ENCODE results near the gene EIF3F.
A peak's percentile ranks its signal among the peaks of the same experiment; 100 is the strongest.
"Not testable (repeated sequence)": the region's sequence is repeated elsewhere in the genome, so short reads cannot be mapped to it uniquely, and the experiment has no call there.

EIF3F gene

DNA sequence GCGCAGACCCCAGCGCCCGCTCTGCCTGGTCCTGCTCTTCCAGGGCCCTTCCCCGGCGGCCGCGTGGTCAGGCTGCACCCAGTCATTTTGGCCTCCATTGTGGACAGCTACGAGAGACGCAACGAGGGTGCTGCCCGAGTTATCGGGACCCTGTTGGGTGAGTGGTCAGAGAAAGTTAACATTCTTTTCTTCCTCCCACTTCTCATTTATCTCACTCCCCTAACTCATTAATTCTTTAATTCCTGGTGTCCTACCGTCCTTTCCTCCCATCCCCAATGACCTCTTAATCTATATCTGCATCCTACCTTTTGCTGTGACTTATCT is 385 bp downstream of the EIF3F start:
- not testable (repeated sequence) for DNase-seq

DNA sequence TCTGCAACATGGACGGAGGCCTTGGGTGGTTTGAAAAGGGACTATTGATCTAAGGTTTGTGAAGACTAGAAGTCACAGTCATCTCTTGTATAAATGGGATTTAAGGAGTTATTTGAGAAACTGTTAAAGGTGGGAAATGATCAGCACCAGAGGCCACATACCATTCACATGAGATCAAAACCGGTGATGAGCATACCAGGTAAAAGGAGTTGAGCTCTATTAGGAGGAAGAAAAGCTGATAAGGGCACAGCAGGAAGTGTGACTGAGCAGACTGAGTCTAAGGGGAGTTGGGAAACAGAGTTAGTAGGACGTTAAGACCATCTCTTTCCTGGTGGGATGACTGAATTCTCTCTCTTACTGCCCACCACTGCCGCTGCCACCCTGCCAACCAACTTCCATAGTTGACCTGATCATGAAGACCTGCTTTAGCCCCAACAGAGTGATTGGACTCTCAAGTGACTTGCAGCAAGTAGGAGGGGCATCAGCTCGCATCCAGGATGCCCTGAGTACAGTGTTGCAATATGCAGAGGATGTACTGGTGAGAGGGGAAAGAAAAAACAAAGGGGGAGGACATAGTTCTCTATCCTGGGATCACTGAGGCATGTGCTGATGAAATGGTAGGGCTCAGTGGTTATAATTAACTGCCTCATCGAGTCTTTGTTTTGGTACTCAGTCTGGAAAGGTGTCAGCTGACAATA is 7.6 kb downstream of the EIF3F start:
- no peak for DNase-seq

DNA sequence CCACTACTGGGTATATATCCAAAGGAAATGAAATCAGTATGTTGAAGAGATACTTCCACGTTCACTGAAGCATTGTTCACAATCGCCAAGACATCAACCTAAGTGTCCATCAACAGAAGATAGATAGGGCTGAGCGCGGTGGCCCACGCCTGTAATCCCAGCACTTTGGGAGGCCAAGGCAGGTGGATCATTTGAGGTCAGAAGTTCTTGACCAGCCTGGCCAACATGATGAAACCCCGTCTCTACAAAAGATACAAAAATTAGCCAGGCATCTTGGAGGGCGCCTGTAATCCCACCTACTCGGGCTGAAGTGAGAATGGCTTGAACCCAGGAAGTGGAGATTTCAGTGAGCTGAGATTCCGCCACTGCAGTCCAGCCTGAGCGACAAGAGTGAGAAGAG is 12.7 kb downstream of the EIF3F start:
- DNase-seq: no peak

DNA sequence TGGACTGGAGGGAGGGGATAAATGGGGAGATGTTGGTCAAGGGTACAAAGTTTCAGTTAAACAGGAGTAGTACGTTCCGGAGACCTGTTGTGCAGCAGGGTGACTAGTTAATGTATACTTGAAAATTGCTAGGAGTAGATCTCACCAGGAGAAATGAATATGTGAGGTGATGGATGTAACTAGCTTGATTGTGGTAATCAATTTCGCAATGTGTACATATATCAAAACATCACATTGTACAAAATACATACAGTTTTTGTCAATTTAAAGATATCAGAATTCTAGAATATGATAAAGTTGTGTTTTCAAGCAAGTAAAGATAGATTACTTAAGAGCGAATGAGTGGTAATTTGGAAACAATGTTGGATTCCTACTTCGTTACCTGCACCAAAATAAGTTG is 13.3 kb downstream of the EIF3F start:
- DNase-seq: no peak

DNA sequence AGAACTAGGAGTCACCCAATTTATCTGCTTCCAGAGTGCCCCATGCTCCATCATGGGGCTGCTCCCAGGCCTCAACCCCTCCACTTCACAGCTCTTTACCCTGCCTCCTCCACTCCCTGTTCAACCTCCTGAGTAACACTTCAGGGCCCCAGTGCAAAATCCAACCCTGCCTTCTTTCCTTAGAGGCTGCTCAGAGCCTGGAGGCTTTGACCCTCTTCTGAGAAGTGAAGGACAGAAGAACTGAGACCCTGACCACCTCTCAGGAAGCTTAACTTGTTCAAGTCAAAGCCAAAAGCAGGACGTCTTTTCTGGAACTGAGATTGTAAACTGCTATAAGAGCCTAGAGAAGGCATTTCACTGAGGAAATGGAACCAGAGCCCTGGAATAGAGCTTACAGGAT is 15.5 kb downstream of the EIF3F start:
- no peak for DNase-seq

DNA sequence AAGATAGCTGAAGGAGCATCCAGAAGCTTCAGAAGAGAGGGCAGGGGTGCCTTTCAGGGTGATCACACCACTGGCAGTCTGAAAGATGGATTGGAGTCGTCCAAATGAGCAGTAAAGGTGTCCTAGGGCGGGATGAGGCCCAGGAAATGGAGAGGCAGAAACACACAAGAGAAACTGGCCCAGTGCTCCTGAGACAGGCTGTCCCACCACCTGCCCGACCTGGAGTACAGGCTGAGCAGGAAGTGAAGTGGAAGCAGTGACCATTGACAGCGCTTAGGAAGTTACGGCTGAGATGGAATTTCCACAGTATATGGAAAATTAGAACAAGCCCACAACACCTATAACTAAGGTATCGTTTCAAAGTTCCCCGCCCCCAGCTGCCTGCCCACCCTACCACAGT is 16.1 kb downstream of the EIF3F start:
- DNase-seq: no peak

DNA sequence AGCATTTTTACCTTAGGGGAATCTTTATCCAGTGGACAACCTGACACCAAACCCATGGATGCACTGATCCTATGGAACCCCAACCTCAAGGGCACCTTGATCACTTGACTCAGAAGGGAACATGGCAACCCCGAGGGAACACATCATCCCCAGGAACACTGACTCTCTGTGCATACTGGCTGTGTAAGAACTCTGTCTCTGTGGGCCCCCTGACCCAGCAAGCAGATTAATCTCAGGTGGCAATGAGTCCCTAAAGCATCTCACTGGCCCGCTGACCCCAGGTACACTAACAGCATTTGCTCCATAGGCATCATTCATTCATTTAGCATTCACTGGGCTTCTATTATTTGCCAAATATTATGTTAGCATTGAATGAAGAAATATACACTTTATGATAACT is 16.9 kb downstream of the EIF3F start:
- no peak for DNase-seq

DNA sequence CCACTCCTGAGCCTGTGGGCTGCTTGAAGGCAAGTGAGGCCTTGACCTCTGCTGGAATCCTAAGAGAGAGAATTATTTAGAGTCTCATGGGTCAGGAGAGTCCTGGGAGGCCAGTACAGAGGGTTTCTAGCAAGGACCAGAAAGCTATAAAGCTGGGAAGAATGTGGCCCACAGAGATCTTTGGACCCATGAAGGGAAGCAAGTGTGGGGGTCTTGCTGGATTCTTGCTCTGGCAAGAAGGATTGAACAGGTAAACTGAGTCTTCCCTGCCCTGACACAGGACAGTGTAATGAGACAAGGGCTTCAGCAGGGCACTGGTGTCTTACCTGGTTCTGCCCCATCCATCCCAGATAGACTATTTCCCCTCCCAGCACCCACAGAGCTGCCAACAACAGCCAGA is 18.4 kb downstream of the EIF3F start:
- no peak for DNase-seq

DNA sequence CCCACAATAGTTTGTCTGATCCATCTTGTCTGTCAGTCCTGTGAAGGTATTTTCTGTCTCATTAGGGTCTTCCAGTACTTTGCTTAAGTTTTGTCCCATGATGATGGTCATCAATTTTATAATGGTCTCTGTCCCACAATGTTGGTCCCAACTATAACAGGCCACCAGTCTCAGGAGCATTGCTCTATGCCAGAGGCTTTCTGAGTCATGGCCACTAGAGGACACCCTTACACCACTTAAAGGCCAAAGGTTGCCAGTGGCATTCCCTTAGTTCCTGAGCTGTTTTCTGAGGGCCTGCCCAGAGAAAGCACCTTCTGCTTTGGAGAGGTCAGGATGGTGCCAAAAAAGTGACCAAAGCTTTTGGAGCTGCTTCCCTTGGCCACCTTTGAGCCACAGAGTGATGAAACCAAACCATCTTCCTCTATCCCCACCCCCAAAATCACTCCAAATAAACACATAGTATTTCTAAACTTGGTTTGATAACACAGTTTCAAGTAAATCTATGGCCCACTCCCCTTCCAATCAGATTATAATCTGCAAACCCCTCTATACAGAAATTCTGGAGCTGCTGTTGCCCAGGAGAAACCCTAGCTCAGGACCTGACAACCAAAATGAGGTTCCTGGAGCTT is 19.3 kb downstream of the EIF3F start:
- peak in 39 of 56 donors; percentile 6 to 72 (median 28) for DNase-seq

DNA sequence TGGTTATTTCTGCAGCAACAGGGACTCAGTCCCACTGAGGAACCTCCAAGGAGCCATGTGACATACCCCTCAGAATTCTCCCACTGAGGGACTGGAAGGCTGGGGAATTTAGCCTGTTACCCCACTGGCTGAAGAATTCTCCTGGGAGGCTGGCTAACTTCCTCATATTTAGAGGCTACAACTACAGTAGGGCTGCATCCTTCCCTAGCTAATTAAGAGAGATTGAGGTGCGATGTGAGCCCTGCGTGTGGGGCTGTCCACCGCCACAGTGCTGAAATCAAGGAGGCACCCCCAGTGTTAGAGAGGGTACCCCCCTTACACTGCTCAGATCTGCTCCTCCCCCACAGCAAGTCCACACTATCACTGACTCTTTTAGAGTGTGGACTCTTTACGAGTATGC is 21.1 kb downstream of the EIF3F start:
- no peak for DNase-seq

DNA sequence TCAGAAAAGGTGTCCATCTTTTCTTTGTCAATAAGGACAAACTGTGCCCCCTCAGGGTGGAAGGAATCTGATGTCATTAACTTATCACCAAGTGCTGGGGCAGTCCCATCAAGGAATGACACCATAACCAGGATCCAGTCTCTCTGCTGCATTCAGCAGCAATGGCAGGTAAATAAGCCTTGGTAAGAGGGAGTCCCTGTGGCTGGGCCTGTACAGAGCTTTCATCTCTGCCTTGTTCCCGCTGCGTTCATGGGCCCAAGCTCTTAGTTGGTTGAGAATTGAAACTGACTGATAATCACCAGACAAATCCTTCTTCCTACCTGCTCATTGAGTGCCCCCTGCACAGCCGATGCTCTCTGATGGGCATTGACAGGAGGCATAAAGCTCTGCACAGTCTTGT is 22.7 kb downstream of the EIF3F start:
- no peak for DNase-seq

DNA sequence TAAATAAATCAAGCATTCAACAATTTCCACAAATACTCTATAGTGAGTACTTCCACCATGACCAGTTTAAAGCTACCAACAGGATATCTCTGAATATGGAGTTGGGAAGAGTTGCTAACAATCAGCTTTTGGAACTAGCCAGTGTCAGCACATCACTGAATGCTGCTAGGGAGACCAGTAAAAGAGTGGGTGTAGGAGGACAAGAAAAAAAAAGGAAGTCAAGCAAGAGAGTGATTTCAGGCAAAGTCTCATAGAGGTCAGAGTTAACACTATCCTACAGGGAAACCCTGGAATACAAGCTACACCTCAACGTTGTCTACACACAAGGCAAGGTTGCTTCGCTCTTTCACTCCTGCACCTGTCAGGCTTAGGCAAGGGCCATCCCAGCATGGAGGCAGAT is 24.2 kb downstream of the EIF3F start:
- no peak for DNase-seq

DNA sequence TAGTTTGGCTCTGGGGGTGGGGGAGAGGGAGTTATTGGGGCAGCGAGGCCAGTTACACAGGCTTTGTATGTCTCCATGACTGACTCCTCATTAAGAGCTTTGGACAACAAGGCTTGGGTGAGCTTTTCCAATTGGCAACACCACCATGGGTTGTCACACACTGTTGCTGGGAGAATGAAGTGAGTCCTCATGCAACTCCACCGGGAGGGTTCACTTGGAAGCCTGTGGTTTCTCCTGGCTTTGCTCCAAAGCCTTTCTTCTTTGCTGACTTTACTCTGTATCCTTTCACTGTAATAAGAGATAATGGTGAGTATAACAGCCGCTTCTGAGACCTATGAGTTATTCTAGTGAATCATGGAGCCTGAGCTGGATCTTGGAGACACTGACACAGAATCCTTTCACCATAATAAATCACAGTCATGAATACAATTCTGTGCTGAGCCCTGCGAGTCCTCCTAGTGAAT is 24.9 kb downstream of the EIF3F start:
- peak in 7 of 56 donors; percentile 20 to 66 (median 33) for DNase-seq

DNA sequence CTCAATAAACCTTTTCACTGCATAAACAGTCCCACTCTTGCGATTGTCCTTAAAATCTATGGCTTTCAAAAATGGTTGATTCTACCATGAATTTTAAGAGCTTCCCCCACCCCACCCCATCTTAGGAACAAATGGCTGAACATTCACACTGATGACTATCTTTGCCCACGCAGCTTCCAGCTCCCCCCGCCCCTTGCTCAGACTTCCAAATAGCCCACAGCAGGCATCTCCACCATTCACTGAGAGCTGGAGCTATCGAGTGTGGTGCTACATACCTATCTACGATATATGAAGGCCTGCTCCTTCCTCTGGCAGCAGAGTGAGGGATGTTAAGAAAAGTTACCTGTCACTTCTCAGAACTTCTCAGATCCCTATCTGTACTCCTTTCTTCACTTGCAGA is 26.7 kb downstream of the EIF3F start:
- DNase-seq: no peak

DNA sequence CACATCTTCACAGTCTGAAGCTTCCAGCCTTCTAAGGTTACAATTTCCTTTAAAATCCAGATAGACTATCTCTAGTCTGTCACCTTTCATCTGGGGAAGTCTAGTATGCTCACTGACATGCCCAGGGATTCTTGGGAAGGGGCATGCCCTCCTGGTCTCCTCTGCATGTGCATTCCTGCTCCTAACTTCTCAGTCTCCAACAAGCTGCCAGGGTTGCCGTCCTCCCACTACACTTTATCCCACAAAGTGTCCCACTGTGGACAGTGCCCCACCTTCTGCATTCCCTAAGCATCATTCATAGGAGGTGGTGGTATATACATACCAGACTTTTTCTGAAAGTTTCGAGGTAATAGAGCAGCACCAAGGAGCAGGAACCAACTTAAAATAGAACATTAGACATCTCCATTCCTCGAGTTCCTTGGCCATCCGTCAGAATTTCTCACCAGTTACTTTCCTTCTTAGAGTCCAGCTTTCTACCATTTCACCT is 28.7 kb downstream of the EIF3F start:
- DNase-seq: no peak

DNA sequence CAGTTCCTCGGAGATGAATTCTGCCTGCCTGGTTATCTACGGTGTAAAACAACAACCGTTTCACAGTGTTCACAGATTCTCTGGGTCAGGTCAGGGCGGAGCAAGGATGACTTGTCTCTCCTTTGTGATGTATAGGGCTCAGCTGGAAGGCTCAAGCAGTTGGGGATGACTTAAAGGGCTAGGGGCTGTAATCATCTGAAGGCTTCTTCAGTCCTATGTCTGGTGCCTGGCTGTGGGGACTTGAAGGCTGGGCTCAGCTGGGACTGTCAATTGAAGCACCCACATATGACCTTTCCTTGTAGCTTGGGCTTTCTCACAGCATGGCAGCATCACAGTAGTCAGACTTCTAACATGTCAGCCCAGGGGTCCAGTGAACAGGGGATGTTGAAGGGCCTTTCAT is 29.3 kb downstream of the EIF3F start:
- DNase-seq: no peak

DNA sequence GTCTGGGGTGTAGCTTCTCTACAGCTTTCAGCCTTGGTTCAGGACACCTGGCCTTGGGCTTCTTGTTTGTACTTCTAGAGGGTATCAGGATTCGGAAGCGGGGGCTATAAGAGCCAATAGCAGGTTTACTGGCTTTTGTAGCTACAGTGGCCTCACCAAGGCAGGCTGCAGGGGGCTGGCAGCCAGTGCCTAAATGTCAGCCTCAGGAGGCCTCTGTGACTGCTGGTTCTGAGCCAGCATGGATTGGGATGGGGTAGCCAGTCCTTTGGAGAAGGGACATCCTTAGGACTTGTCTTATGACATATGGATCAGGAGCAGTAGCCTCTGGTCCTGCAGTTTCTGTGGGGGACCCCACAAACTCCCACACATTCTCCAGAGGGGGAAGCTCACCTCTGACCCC is 29.9 kb downstream of the EIF3F start:
- DNase-seq: no peak

DNA sequence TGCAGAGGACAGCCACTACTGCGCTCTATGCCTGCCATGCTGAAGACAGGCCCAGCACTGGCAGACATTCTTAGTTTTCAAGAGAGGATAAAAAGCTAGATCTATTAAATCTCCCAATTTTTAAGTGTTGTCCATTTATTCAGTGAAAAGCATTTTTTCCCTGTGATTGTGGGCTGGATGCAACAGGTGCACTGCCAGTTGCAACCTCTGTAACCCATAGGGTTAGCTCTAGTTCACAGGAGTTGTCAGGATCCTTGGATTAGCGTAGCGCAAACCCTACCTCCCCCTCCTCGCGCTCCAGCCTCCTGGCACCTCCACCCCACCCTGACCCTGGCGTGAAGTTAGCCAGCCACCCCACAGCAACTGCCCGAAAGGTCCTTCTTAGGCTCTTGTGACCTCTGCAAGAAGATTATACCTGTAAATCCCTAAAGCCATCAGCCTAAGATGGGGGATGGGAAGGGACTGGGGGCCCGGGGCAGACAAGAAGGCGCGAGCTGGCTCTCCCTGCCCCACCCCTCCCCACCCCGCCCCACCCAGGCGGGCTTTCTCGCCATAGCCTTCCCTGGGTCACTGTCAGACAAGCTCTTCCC is 30.9 kb downstream of the EIF3F start:
- DNase-seq: no peak

DNA sequence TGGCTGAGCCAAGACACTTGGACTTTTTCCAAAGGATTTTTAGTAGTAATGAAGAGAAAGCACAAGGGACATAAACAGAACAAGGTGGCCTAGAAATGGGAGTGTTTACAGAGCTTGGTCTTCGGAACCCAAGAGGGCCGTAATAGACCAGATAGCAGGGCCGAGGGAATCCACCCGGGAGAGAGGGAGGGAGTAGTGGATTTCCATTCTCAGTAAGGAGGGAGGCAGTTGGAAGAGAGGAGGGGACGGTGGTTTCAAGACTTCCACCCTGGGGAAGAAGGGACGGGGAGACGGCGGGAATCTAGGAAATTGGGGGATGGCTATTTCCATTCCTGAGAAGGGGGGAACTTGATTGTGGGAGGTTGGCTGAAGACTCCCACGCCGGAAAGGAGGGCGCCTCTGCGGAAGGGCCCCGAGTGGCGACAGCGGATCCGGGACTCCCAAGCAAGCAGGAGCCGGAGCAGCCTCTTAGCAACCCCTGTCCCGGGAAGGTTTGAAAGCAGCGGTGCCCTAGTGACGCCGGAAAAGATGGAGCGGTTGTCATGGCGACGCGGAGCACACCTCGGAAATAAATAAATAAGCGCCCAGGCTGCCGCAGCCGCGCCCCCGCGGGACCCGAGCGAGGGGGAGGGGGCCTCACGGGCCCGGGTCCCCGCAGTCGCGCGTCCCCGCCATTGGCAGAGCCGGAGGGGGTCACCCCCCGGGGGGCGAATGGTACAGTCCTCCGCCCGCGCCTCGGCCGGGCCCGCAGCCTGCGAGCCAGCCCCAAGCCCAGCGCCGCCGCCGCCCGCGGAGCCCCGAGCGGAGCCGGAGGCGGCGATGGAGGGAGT is 31.6 kb downstream of the EIF3F start:
- peak in 44 of 56 donors; percentile 14 to 80 (median 50) for DNase-seq

DNA sequence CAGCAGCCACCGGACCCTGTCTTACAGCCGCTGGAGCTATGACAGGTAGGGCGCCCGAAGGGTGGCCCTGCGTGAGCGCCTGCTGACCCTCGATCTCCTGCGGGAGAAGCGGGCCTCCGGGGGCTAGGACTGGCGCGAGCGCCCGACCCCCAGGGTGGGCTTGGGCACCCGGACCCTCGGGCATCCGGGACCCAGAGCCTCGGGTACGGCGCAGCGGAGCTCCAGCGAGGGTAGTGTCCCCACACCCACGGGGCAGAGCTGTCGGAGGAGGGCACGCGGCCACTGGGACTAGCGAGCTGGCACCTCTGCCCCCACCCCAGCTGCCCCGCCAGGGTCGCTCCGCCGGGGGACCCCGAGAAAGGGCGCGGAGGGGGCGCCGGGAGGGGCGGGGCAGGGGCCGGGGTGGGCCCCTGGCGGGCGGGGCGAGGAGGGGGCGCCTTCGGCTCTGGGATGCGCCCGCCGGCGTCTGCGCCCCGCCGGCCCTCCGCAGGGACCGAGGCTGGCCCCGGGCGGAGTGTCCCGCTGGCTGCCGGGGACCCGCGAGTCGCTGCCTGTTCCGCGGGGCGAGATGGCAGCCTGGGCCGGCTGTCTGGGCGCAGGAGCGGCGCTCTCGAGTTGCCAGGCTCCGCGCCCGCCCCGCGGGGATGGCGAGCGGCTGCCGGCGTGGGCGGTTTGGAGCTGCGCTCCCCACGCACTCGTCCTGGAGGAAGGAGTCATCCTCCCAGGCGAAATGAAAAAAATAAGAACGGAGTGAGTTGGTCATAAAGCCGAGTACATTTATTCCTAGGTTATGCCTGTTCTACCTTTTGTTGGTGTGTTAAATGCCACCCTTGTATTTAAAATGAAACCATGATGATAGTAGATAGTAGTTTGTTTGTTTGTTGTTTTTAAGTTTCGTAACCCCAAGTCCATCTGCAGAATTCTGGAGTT is 32.4 kb downstream of the EIF3F start:
- DNase-seq: peak in 12 of 56 donors; percentile 12 to 50 (median 29)

DNA sequence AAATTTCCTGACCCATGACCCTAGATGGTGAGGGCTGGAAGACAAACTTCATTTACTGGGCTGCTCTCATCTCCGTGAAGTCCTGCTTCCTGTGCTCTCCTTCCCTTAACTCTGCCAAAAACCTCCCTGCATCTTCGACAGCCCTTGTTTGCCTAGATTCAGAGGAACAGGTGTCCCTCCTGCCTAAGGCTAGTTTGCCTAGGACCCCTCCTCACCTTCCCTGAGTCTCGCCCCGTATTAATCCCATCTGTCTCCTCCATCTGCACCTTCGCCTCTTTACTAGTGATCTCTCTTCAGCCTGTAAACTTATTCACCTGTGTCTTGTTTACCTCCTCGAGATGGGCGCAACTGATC is 33.1 kb downstream of the EIF3F start:
- DNase-seq: no peak

Data from amygdala (tissue), 56 donors.